Upper lobe of left lung (tissue), 4 donors: Measurements from ENCODE around the gene PIM3.

Source experiments
- CTCF ChIP-seq, 6 experiments: fragments of 450-650 bp in 4 of 6; fragments of 200-600 bp in 2 of 6; sonication (generic) in 2 of 6; IDR thresholded peaks; one replicate each; pipeline ENCODE4 v1.5.1; 2016 to 2019; ENCODE audit warnings: antibody characterized with exemption in 6 of 6
- POLR2A ChIP-seq, 4 donors: fragments of 450-650 bp; IDR thresholded peaks; one replicate each; pipeline ENCODE4 v1.5.1; 2016 to 2017; ENCODE audit warnings: antibody characterized with exemption in 4 of 4, mild to moderate bottlenecking in 2 of 4

GRCh38 chr22:49963647-49964026 lies 3.1 kb downstream of the PIM3 start:
- TF ChIP-seq CTCF (IDR thresholded peaks at IDR 0.05) (no peak), POLR2A (IDR thresholded peaks at IDR 0.05) (no peak)
